ENCODE data around the gene DDHD1.
"Not testable (repeated sequence)": the region's sequence is repeated elsewhere in the genome, so short reads cannot be mapped to it uniquely, and the experiment has no call there.

DNA sequence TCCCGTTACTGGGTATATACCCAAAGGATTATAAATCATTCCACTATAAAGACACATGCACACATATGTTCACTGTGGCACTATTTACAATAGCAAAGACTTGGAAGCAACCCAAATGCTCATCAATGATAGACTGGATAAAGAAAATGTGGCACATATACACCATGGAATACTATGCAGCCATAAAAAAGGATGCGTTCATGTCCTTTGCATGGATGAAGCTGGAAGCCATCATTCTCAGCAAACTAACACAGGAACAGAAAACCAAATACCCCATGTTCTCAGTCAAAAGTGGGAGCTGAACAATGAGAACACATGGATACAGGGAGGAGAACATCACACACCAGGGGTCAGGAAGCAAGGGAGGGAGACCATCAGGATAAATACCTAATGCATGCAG lies 31.7 kb downstream of the DDHD1 start:
- TF ChIP-seq CTCF (IDR thresholded peaks at IDR 0.05; ENCODE audit: poor library complexity); EZH2phosphoT487 (IDR thresholded peaks at IDR 0.05; ENCODE audit: low read depth, severe bottlenecking, unreplicated experiment): not testable (repeated sequence)
